K562 (cell line): ENCODE measurements around the gene TMED8. TPM values are rescaled to one million over a fixed set of nuclear protein-coding genes. Genes with fewer than 3 reads are reported as not detected.
A peak's percentile ranks its signal among the peaks of the same experiment; 100 is the strongest.

ENCODE experiments used
- ATAC-seq: fragments of 200-7000 bp; cut with Tn5 transposase; 3 replicates; pipeline ENCODE4 v1.9.1; 2020; ENCODE audit warnings: moderate library complexity
- BruUV-seq: library from RNA; stranded (reverse); fragments of 400-500 nt; replicated peaks from 2 replicates; lab custom pipeline; 2021; lab: Mats Ljungman, UMichigan
- CTCF ChIA-PET: fragments of 300-600 bp; formaldehyde crosslinking; extraction: SDS; loops from one replicate; lab custom pipeline; 2021; ENCODE audit warnings: low intra/inter-chr PET ratio; lab: Yijun Ruan, JAX
- POLR2A ChIA-PET: fragments of 300-600, 350-650 bp; sonication (Branson Sonifier 250); formaldehyde crosslinking; extraction: SDS; loops from one replicate; lab custom pipeline; 2021; ENCODE audit warnings: antibody characterized with exemption, inconsistent platforms; lab: Yijun Ruan, JAX
- DNase-seq, 4 experiments: peaks; one replicate each; pipeline versions ENCODE4 v3.0.0 to v3.0.0-alpha.2; 2011 to 2018; ENCODE audit warnings: low spot score in 3 of 4, mixed read lengths in 3 of 4; ENCODE audit errors: extremely low read depth in 1 of 4
- FAIRE-seq: peaks from 2 replicates; lab custom pipeline; 2011; peaks lifted over from hg19 to GRCh38; lab: Jason Lieb, UNC
- H2AFZ ChIP-seq: 2 replicates; pipeline ENCODE4 v1.6.0; 2011; ENCODE audit warnings: low read depth, low read length, control low read depth, inconsistent platforms
- H3K27ac ChIP-seq: fragments of 200-600 bp; 3 replicates; pipeline ENCODE4 v1.8.0; 2011; ENCODE audit warnings: low read depth, mild to moderate bottlenecking, control low read depth, inconsistent platforms, low read length, moderate library complexity, mixed read lengths; ENCODE audit errors: extremely low read depth
- H3K27me3 ChIP-seq, 2 experiments: fragments of 300-600 bp in 1 of 2; 2 replicates in 1 of 2; 3 replicates in 1 of 2; pipeline versions ENCODE4 v1.6.0 to v1.8.0; 2011; ENCODE audit warnings: inconsistent platforms in 2 of 2, low read length in 2 of 2, mild to moderate bottlenecking in 1 of 2, mixed read lengths in 1 of 2, moderate library complexity in 1 of 2; ENCODE audit not compliant: control insufficient read depth in 2 of 2, insufficient read depth in 2 of 2
- H3K36me3 ChIP-seq: fragments of 300-600 bp; 3 replicates; pipeline ENCODE4 v1.8.0; 2011; ENCODE audit warnings: mild to moderate bottlenecking, low read length, inconsistent platforms; ENCODE audit not compliant: control insufficient read depth, insufficient read depth
- H3K4me1 ChIP-seq, 2 experiments: fragments of 200-600 bp in 1 of 2; replicated peaks in 1 of 2; 2 replicates in 1 of 2; 3 replicates in 1 of 2; pipeline versions ENCODE4 v1.5.1 to v1.8.0; 2011; ENCODE audit warnings: inconsistent platforms in 2 of 2, low read length in 2 of 2, mild to moderate bottlenecking in 1 of 2, mixed read lengths in 1 of 2, moderate library complexity in 1 of 2; ENCODE audit not compliant: control insufficient read depth in 2 of 2, insufficient read depth in 2 of 2
- H3K4me2 ChIP-seq: 2 replicates; pipeline ENCODE4 v1.6.1; 2011; ENCODE audit warnings: low read length, control low read depth, inconsistent platforms, mixed read lengths; ENCODE audit not compliant: insufficient read depth
- H3K4me3 ChIP-seq: fragments of 200-600 bp; sonication (generic), shearing (Covaris generic); 2 replicates; pipeline ENCODE4 v1.5.1; 2016; ENCODE audit warnings: control low read depth, inconsistent platforms
- H3K79me2 ChIP-seq: fragments of 200-600 bp; 3 replicates; pipeline ENCODE4 v1.8.0; 2011; ENCODE audit warnings: low read length, inconsistent platforms; ENCODE audit not compliant: control insufficient read depth, insufficient read depth
- H3K9ac ChIP-seq, 2 experiments: 2 replicates each; pipeline versions ENCODE4 v1.6.0 to v1.6.1; 2011; ENCODE audit warnings: low read depth in 2 of 2, low read length in 2 of 2, control low read depth in 1 of 2, inconsistent platforms in 1 of 2, mild to moderate bottlenecking in 1 of 2, mixed read lengths in 1 of 2; ENCODE audit not compliant: insufficient read depth in 1 of 2
- H3K9me1 ChIP-seq: one replicate; pipeline ENCODE4 v1.6.0; 2011; ENCODE audit warnings: inconsistent platforms, mild to moderate bottlenecking, low read length, moderate library complexity; ENCODE audit not compliant: control insufficient read depth, insufficient read depth
- H3K9me3 ChIP-seq: replicated peaks from 2 replicates; pipeline ENCODE4 v1.5.1; 2011; ENCODE audit warnings: low read depth, low read length, inconsistent platforms; ENCODE audit not compliant: control insufficient read depth, insufficient read depth
- H4K20me1 ChIP-seq: replicated peaks from 2 replicates; pipeline ENCODE4 v1.6.1; 2011; ENCODE audit warnings: low read length, inconsistent platforms, mixed read lengths; ENCODE audit not compliant: control insufficient read depth, insufficient read depth
- ATF7 ChIP-seq: fragments of 450-650 bp; IDR thresholded peaks from 2 replicates; pipeline ENCODE4 v1.7.1; 2014; ENCODE audit warnings: mild to moderate bottlenecking, moderate library complexity
- CREB3 ChIP-seq: fragments of 450-650 bp; conservative IDR thresholded peaks from 2 replicates; pipeline ENCODE4 v1.6.1; 2016; ENCODE audit warnings: missing genetic modification characterization, low read depth, mild to moderate bottlenecking, missing compliant biosample characterization, moderate library complexity
- FUS ChIP-seq: fragments of 200-400 bp; formaldehyde crosslinking; optimal IDR thresholded peaks from 2 replicates; pipeline ENCODE3; 2017; ENCODE audit warnings: low read depth, low read length
- HDAC8 ChIP-seq: fragments of 450-650 bp; IDR thresholded peaks from 2 replicates; pipeline ENCODE4 v1.6.1; 2016; ENCODE audit warnings: mild to moderate bottlenecking, missing genetic modification characterization, moderate library complexity, missing compliant biosample characterization
- KDM1A ChIP-seq, 2 experiments: fragments of 450-650 bp; IDR thresholded peaks; 2 replicates each; pipeline ENCODE4 v1.6.1; 2016; ENCODE audit warnings: mild to moderate bottlenecking in 2 of 2
- POLR2A ChIP-seq: fragments of 450-650 bp; conservative IDR thresholded peaks from 2 replicates; pipeline ENCODE4 v1.6.1; 2016
- SRSF3 ChIP-seq: fragments of 200-400 bp; formaldehyde crosslinking; IDR thresholded peaks from 2 replicates; pipeline ENCODE4 v1.6.1; 2016; ENCODE audit warnings: mild to moderate bottlenecking, low read length, moderate library complexity; ENCODE audit not compliant: insufficient read depth
- SRSF9 ChIP-seq: fragments of 200-400 bp; formaldehyde crosslinking; IDR thresholded peaks from 2 replicates; pipeline ENCODE4 v1.6.1; 2017; ENCODE audit warnings: low read depth, low read length, borderline replicate concordance
- ZBED1 ChIP-seq: IDR thresholded peaks from 2 replicates; pipeline ENCODE4 v1.6.1; 2014
- ZFPM2 ChIP-seq: fragments of 250-450 bp; sonication (Bioruptor Pico); IDR thresholded peaks from 2 replicates; pipeline ENCODE4 v1.5.1; 2022; ENCODE audit warnings: mild to moderate bottlenecking
- ZNF384 ChIP-seq: IDR thresholded peaks from 2 replicates; pipeline ENCODE4 v1.6.1; 2012; ENCODE audit warnings: low read depth, low read length, improper control_type of control experiment
- ZNF431 ChIP-seq: sonication (generic); formaldehyde crosslinking; IDR thresholded peaks from 2 replicates; pipeline ENCODE4 v1.8.0; 2022; ENCODE audit warnings: mild to moderate bottlenecking, missing genetic modification reagents
- ZNF740 ChIP-seq, 3 experiments: fragments of 200-800 bp in 1 of 3; sonication (Bioruptor generic) in 1 of 3; sonication (generic) in 1 of 3; formaldehyde crosslinking in 1 of 3; IDR thresholded peaks; 2 replicates each; pipeline versions ENCODE4 v1.6.1 to v1.8.0; 2016 to 2022; ENCODE audit warnings: mild to moderate bottlenecking in 2 of 3, missing compliant biosample characterization in 2 of 3, missing genetic modification characterization in 2 of 3, missing genetic modification reagents in 1 of 3
- WGBS: fragments of 100-300 bp; shearing (Covaris generic); methylation state at CpG from one replicate; pipeline ENCODE4 v1.1.6; 2016; ENCODE audit warnings: low coverage, mixed read lengths; ENCODE audit not compliant: insufficient coverage; ENCODE audit errors: missing lambda C conversion rate; 5-methylcytosine and 5-hydroxymethylcytosine counted together
- in situ Hi-C: fragments of 300-500 bp; cut with MboI; formaldehyde crosslinking; loops from 4 replicates; pipeline ENCODE4 v1.15.0; 2018; ENCODE audit warnings: inconsistent platforms, mixed read lengths
- intact Hi-C: fragments of 100-400 bp; cut with micrococcal nuclease; formaldehyde crosslinking; loops from 2 replicates; pipeline ENCODE4 v1.14.2; 2022
- polyA plus RNA-seq, 8 experiments: library from polyadenylated mRNA; depleted of rRNA in 4 of 8; stranded (reverse) in 5 of 8; unstranded in 3 of 8; fragments of >200 nt; fragmentation: Nextera tagmentation in 2 of 8; fragmentation: Illumina TruSeq in 1 of 8; extraction: Ambion mirVana in 2 of 8; extraction: Trizol in 1 of 8; gene quantifications; 2 replicates each; pipeline versions ENCODE4 v1.2.1 to v1.2.3, GENCODE V29; 2011 to 2014; ENCODE audit warnings: inconsistent platforms in 1 of 8, missing spikeins in 1 of 8
- total RNA-seq, 7 experiments: library from RNA; depleted of rRNA in 6 of 7; stranded (reverse); fragments of >200 nt in 6 of 7; fragmentation: Illumina TruSeq in 2 of 7; extraction: Trizol in 2 of 7; gene quantifications; 2 replicates each; pipeline versions ENCODE4 v1.2.1 to v1.2.3, GENCODE V29; 2011 to 2021; ENCODE audit warnings: low replicate concordance in 1 of 7
- TF ChIP-seq, protein P1 (sequence below): fragments of 450-650 bp; IDR thresholded peaks from 2 replicates; pipeline ENCODE4 v1.6.1; 2016; ENCODE audit warnings: antibody characterized with exemption

Gene TMED8
- total and polyA plus RNA-seq, 9 of the 15 experiments (the other 6 are each of a cell fraction or from before 2014, with no cell fraction given): 3.3 to 17.4 (median 12.0) TPM

- no peak overlapping the region for H2AFZ ChIP-seq
- in situ Hi-C loops: no loop called here
Observed at GRCh38 chr14:77372304-77372841, 4.5 kb downstream of the TMED8 start.

GRCh38 chr14:77369285-77369684 is 7.6 kb downstream of the TMED8 start:
- DNase-seq: no peak
- no peak for FAIRE-seq
- Histone ChIP-seq H3K4me3 (no peak overlapping the region), H2AFZ (no peak overlapping the region), H3K9me1 (no peaks in the 10 kb centered on the region), H3K27me3 (no peaks in the 10 kb centered on the region), H3K4me2 (no peak overlapping the region), H3K9ac (no peak overlapping the region), H3K79me2 (peaks cover 10% of the 10 kb centered on the region), H4K20me1 (no peaks in the 10 kb centered on the region), H3K27ac (no peak overlapping the region), H3K9me3 (no peaks in the 10 kb centered on the region), H3K36me3 (no peaks in the 10 kb centered on the region), H3K4me1 (peaks cover 0 to 4% of the 10 kb centered on the region in 2 experiments; a peak in 2 of 5 replicates)
- in situ Hi-C loops (no loop called here), intact Hi-C loops (no loop called here)
- BruUV-seq: no TSS peak
- no peak for ATAC-seq
- WGBS: 29% methylated on average over 1 of the region's 1 CpG
- POLR2A ChIA-PET: interaction anchor here (1.0 kb wide), 1 partner anchor 21 kb away, joined by 3 read pairs; no protein-coding TSS in a partner anchor
- CTCF ChIA-PET: no interaction called here
- TF ChIP-seq HDAC8 (tag) (no peak), SRSF3 (no peak), POLR2A (no peak), FUS (no peak), ATF7 (no peak), CREB3 (tag) (no peak), ZNF431 (CRISPR knock-in tag) (no peak), ZBED1 (no peak), SRSF9 (no peak), ZNF740 (CRISPR knock-in tag; IDR thresholded peaks at IDR 0.05) (no peak), ZNF740 (tag; IDR thresholded peaks at IDR 0.05) (no peak), ZNF384 (no peak)
- TF ChIP-seq, protein P1, sequence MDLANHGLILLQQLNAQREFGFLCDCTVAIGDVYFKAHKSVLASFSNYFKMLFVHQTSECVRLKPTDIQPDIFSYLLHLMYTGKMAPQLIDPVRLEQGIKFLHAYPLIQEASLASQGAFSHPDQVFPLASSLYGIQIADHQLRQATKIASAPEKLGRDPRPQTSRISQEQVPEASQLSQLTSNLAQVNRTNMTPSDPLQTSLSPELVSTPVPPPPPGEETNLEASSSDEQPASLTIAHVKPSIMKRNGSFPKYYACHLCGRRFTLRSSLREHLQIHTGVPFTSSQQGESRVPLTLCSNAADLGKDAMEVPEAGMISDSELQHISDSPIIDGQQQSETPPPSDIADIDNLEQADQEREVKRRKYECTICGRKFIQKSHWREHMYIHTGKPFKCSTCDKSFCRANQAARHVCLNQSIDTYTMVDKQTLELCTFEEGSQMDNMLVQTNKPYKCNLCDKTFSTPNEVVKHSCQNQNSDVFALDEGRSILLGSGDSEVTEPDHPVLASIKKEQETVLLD: no peak

More at GRCh38 chr14:77372304-77372841, 4.5 kb downstream of the TMED8 start:
- H3K27ac ChIP-seq: no peak overlapping the region
- peaks cover 35% of the 10 kb centered on the region for H3K79me2 ChIP-seq
- no peak for DNase-seq
- BruUV-seq: no TSS peak
- H3K9me3 ChIP-seq: no peaks in the 10 kb centered on the region
- no peak overlapping the region for H3K4me2 ChIP-seq
- CTCF ChIA-PET: no interaction called here
- no peaks in the 10 kb centered on the region for H4K20me1 ChIP-seq
- H3K9me1 ChIP-seq: no peaks in the 10 kb centered on the region
- peak; percentile 26 for FAIRE-seq
- no peaks in the 10 kb centered on the region for H3K36me3 ChIP-seq
- H3K27me3 ChIP-seq: no peaks in the 10 kb centered on the region
- no peak overlapping the region for H3K4me3 ChIP-seq
- intact Hi-C loops: no loop called here
- POLR2A ChIA-PET: no interaction called here
- peaks cover 6 to 11% of the 10 kb centered on the region in 2 experiments; a peak in 3 of 5 replicates for H3K4me1 ChIP-seq
- WGBS: 24% methylated on average over 4 of the region's 4 CpGs
- ATAC-seq: no peak
- TF ChIP-seq KDM1A (IDR thresholded peaks at IDR 0.05) (0 out of 4 replicates have a peak, but pooled peaks of 1 of the 2 experiments have one; percentile 33), ZFPM2 (CRISPR knock-in tag) (no peak)
- H3K9ac ChIP-seq: no peak overlapping the region
